Measurements from ENCODE around the gene RAET1L.
"Not testable (repeated sequence)": the region's sequence is repeated elsewhere in the genome, so short reads cannot be mapped to it uniquely, and the experiment has no call there.

RAET1L gene

DNA sequence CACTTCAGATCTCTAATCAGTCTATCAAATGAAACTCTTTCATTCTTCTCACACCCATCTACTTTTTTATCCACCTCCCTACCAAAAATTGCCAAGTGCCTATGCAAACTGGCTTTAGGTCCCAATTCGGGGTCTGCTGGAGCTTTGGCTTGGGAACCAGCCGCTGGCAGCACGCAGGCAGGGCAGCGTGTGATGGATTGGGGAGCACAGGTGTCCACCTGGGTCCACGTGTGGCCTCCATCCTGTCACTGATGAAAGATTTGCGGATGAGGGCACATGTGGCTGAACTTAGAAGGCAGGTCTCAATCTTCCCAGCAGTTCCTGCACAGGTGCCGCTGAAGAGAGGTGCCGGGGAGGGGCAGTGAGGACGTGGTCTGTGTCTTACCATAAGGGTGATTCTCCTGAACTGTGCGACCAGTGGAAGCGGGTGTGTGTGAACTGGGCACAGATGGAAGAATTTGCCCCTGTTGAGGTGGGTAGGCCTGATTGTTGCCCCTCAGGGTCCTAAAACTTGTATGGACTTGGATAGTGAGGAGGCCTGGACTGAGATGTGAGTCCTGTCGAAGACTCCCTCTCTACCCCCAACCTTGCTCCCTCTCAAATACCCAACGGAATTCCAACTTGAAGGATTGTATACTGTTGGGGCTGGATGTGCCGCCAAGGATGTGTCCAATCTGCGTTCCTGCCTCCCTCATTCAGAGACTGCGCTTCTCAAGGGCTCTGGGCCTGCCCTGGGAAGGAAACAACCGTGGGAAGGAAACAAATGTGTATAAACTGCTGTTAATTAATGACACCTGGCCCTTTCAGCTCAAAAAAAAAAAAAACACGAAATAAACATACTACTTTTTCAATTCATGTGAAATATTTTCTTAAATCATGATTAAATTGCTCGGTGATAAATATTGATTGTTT lies 18.4 kb upstream of the RAET1L start:
- no peak for DNase-seq

DNA sequence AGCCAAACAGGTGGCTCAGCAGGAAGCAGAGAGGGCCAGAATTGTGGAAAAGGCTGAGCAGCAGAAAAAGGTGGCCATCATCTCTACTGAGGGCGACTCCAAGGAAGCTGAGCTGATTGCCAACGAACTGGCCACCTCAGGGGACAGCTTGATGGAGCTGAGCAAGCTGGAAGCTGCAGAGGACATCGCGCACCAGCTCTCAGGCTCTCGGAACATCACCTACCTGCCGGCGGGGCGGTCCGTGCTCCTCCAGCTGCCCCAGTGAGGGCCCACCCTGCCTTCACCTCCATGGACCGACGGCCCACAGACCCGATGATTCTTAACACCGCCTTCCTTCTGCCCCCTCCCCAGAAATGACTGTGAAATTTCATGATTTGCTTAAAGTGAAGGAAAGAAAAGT lies 17.8 kb upstream of the RAET1L start:
- DNase-seq: no peak

DNA sequence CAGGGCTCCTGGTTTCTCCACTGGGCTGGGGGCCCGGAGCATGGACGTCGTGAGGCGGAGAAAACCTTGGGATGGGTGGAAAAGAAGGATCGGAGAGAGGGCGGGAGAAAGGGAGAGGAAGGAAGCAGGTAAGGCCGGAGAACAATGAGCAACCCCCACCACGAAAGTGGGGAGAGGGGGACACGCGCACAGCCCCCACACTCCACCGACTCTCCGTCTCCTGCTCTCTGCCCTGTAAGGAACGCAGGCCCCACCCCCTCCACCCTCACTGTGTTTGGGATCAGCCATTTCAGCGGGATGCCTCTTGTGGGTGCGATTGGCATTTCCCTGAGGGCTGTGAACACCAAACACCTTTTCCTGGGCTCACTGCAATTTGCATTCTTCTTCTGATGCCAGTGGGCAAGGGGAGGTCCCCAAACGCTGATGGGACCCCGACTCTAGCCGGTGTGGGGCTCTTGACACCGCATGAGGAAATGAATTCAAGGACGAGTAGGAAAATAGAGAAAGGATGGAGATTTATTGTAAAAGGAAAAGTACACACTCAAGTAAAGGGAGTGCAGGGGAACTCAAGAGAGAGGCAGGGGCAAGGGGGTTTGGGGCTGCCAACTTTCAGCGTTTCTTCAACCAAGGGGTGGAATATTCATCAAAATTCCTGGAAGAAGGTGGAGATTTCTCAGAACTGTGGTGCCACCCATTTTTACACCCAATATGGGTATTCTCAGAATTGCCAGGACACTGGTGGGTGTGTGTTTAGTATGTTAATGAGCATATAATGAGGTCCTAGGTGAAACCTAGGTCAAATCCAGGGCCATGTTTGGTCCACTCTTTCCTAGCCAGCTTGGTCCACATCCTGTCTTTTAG lies 13.1 kb upstream of the RAET1L start:
- no peak for DNase-seq

DNA sequence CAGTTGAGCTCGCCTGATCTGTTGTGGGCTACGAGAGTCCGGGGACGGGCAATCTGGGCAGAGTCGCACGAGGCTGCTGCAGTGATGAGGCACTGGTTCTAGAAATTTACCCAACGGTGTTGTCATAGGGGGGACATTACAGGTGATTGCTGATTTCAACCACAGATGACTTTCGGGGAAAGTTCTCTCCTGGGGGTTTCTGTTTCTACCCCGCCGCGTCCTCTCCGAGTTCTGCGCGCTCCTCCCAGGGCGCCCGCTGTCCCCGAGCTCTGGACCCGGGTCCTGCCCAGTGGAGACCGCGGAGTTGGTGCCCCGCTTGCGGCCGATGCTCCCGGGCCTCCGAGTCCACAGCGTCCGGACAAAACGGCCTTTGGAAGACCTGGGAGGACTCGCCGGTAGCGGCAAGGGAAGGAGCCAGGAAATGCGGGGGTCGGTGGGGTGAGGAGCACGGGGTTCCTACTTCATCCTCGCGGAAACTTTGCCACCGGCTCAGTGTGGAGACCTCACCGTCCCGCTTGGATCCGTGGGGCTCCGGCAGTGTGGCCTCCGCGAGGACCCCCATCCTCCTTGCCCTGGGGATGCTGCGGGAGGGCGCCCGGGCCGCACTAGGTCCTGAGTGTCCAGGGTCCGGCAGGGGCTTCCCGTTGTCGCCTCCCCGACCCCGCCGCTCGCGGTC lies 12.3 kb upstream of the RAET1L start:
- DNase-seq: no peak

DNA sequence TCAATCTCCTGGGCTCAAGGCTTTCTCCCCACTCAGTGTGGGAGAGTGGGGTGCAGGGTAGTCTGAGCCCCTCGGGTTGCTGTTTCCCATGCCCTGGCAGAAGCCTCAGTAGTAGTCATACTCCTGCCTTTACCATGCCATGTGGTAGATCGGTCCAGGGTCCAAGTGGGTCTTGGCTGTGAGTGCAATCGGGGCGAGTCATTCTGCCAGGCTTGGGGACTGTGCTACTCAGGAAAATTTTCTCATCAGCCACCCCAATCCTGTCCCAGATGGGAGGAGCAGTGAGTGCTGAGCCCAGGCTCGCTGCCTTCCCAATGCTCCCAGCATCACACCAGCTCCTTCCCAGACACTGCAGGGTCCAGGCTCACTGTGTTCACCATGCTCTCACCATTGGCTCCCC lies 10.7 kb upstream of the RAET1L start:
- no peak for DNase-seq

DNA sequence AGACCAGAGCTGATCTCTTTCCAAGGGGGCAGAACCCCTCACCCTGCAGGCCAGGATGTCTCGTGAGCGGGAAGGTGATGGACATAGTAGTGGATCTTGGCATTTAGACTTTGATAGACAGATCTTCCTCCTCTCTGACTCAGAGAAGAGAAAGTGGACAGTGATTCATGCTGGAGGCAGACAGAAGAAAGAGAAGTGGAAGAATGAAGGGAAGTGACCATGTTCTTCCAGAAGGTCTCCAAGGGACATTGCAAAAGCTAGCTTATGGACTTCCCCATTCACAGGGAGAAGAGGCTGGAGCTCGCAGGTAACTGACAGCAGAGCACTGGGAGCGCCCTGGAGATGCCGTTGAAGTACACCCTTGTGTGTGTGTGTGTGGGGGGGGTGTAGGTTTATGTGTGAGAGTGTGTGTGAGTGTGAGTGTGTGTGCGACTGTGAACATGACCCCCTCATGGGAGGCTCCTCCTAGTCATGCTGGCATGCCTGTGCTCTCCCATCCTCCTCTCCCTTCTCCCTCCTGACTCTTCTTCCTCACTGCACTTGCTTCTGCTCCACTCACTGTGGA lies 8.0 kb upstream of the RAET1L start:
- DNase-seq: no peak

DNA sequence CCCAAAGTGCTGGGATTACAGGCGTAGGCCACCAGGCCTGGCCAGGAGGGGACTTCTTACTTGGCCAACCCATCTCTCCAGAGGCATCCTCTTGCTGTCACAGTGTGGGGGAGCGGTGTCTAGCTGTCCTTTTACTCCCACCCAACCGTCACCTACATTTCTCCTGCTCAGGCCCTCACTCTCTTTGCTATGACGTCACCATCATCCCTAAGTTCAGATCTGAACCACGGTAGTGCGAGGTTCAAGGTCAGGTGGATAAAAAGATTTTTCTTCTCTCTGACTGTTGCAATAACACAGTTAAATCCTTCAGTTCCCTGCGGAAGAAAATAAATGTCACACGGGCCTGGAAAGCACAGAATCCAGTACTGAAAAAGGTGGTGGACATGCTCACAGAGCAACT lies 7.3 kb upstream of the RAET1L start:
- no peak for DNase-seq

DNA sequence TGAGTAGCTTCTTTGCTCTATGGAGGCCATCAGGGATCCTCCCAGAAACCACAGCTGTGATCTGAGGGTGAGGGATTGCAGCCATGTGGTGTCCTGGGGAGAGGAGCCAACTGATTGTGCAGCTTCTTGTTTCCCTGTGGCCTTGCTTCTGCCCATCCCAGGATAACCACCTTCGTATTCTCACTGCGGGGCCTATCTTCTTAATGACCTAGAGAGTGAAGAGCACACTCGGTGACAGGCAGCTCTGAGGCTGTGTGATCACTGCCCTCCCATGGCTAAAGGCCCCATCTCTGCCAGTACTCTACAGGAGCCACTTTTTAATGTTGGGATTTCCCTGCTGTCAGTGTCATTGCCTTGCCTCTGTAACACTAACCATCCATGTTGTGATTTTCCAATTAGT lies 5.3 kb upstream of the RAET1L start:
- DNase-seq: no peak

DNA sequence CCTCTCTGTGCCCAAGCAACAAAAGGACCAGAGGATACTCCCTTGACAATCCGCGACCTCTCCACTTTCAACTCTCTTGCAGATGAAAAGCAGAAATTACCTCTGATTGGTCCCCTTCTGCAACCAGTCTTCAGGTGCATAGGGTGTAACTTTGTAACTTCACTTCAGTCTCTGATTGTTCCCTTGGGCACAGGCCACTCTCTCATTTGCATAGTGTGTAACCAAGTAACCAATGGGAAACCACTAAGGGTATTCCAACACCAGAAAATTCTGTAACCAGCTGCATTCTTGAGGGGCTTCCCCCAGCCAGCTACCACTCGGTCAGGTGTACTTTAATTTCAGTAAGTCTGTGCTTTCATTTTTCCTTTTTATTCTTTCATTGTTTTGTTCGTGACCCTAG lies 4.4 kb upstream of the RAET1L start:
- no peak for DNase-seq

DNA sequence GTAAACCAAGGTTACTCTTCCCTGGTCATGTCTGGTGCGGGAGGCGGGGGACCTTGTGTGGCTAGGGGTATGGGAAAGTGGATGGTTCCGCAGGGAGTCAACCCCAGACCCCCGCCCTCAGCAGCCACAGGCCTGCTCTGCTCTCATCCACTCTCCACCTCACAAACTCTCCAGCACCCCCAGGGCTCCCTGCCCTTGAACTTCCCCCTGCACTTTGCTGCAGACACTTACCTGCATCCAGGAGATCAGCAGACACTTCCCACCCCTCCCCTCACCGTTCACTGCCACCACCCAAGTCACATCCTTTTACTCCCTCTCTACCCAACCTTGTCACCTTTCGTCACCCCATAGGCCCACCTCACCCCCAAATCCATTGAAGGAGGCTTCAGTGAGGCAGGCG lies 3.9 kb upstream of the RAET1L start:
- DNase-seq: no peak

DNA sequence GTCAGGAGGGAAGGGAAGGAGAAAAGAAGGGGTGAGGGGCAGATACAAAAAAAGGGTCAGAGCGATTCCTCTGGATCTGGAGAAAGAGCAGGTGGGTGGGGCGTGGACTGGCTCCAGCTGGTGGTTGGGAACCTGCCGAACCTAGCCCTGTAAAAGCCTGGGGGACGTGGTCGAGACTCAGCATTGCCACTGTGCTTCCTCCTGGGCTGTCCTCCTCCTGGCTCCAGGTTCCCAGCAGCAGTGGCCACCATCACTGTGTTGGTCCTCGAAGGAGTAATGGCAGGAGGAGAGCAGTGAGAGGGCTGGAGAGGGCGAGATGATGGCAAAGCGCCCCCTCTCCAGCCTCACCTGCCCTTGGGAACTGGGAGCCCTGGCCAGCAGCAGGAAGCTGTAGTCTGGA lies 3.5 kb upstream of the RAET1L start:
- no peak for DNase-seq

DNA sequence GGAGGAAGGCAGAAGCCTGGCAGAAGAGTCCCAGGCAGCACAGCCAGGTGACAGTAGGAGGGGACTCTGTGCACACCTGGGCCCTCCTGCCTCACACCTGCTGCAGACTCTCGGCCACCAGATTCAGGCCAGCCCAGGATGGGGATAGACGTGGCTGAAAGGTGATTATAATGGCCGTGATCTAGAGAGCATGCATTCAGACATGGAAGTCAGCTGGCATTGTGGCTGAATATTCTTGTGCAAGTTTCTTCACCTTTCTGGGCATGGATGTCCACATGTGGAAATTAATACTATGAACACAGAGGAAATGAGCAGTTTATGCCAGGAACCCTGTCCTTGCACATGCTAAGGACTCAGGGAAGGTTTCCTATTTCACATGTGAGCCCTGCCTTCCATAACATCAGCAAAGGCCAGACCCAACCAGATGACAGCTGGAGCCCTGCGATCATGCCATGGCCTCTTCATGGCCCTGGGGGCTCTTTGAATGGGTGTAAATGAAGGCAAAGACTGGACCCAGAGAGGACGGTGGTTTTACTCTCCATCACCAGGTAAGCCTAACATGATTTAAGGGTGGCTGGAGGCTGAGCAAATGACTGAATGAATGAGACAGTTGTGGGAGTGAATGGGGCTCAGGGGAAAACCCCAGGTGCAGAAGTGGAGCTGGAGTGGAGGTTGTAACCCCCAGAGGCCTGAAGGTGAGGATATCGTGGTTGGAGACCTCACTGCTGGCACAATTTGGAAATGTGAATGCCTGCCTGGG lies 2.7 kb upstream of the RAET1L start:
- no peak for DNase-seq

DNA sequence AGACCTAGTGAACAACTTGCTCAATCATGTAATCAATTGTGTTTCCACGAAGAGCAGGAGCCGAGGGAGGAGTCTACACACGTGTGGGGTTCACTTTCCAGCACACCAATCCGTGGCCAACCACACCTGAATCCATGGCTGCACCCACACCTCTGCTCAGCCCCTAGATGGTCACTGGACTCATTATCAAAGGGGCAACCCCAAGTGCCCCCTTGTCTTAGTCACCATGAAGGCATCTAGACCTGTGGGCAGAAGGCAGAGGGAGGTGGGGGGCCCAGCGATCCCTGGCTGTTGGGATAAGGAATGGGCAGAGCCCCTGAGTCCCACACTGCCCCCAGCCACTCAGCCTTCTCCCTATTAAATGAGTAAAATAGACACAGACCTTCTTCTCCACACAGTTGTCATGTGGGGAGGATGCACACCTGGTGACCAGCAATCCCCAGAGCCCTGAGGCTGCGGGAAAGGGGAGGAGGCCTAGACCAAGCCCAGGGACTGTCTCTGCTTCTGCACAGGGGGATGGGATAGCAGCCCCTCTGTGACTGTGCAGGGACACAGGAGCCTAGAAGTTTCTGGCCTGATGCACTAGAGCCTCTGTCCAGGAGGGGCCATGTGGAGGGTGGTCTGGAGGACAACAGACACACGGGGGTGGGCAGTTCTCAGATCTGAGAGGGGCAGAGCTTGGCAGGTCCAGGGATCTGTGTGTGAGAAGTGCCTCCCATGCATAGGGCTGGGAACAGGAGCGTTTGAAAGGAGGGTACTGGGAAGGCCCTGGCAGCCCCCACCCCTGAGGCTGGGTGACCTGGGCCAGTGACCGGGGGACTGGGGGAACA lies 1.9 kb upstream of the RAET1L start:
- no peak for DNase-seq

DNA sequence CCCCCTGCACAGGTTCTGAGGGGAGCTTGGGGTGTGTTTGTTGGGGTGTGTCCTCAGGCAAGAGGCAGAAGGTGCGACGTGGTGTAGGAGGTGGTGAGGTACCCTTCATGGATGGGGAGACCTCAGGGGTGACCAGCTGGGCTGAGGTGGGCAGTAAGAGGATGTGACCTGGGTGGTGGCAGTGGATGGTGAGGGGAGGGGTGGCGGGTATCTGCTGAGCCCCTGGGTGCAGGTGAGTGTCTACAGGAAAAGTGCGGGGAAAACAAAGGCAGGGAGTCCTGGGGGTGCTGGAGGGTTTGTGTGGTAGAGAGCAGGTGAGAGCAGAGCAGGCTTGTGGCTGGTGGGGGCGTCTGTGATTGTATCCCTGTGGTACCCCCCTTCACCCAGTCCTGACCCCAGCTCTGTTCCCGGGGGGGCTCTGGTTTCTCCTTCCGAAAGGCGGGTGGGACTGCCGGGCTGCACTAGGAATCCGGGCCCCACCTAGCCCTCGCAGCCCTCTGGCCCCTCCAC lies 631 bp downstream of the RAET1L start:
- DNase-seq: no peak

DNA sequence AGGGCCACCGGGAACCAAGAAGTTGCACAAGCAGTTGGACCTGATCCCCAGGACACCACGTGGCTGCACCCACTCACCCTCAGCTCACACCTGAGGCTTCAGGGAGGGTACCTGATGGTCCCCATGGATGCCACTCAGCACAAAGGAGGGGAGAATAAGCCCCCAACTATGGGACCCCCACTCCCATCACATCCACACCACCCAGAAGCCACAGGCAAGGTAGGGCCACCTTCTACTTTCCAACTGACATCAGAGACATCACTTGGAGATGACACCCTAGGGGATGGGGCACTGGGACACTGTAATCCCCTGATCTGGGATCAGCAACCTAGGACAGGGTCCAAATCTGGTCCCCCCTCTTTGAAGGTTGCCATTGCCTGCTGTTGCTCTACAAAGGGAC lies 1.3 kb downstream of the RAET1L start:
- DNase-seq: not testable (repeated sequence)

DNA sequence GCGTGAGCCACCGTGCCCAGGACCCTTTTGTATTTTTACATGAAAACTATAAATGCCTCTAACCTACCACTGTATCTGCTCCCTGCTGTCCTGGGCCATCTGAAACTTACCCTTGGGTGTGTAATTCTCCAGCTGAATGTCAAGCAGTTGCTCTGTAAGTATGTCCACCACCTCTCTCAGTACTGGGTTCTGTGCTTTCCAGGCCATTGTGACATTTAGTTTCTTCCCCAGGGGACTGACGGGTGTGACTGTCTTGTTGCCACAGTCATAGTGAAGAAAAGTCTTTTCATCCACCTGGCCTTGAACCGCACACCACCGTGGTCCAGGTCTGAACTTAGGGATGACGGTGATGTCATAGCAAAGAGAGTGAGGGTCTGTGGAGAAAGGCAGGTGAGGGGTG lies 3.5 kb downstream of the RAET1L start:
- DNase-seq: not testable (repeated sequence)

DNA sequence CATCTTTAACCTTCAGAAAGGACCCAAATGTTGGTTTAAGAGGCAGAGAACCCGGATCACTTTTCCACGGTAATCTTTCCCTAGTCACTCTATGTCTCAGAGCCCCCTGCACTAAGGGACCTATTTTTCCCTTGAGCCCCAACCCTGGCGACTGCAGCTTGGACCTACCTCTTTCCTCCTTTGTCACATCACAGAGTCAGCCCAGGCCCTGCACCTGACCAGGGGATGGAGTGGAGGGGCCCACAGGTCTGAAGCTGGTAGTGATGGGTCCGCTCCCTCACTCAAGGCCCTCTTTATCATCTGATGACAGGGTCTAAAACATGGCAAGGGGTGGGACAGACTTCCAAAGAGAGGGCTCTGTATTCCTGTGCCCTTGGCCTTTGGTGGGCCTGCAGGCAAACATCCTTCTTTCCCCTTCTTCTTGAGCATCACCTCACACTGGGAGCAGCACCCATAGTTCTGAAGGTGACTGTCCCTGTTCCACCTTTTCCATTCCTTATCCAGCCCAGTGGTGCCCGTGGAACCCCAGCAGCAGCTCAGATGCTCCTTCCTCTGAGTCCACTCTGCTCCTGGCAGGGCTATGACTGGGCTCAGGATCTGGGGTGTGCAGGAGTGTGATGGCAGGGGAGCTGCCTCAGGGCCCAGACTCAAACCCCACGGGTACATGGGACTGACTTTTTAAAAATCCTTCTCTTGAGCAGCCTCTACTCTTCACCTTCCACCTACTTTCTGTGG lies 6.3 kb downstream of the RAET1L start:
- no peak for DNase-seq

DNA sequence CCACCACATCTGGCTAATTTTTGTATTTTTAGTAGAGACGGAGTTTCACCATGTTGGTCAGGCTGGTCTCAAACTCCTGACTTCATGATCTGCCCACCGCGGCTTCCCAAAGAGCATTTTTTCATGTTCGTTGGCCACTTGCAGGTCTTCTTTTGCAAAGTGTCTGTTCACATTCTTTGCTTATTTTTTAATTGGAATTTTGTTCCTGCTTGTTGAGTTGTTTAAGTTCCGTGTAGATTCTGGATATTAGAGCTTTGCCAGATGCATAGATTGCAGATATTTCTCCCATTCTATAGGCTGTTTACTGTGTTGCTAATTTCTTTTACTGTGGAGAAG lies 8.2 kb downstream of the RAET1L start:
- not testable (repeated sequence) for DNase-seq

DNA sequence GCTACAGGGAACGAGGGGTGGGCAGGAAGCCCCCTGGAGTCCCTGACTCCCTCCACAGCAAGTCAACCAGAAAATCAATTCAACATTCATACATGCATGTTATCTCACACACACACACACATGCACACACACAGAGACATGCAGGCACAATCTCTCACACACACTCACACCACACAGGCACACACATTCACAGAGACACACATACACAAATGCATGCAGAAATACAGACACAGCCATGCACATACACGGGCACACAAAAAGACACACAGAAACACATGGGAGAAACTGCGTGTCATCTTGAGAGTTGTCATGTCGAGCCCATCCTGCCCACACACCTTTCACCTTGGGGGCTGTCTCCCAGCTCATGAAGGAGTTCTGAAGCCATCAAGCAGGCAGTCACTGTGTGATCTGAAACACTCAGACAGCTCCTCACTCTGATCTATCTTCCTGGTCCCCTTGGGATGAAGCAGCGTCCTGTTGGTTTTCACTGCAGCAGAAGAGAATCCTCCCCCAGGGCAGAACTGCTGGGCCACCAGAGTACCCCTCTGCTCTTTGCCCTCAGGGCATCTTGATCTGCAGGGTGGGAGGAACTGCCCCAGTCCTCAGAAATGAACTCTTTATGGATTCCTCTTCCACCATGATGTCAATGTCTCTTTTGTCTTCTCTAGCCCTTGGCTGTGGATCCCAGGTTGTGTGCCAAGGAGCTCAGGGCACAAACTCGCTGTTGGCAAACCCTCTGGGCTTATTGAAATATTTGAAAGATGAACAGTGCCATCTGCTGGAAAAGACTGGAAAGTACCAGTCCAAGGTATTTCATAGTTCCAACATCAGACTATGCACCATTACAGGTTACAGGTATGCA lies 8.8 kb downstream of the RAET1L start:
- DNase-seq: peak; percentile 57 to 60

All from NCI-H2081 (cell line).